AG09319 (cell line): ENCODE measurements around the gene TGFB1.

ENCODE experiments used
- DNase-seq: peaks from one replicate; pipeline ENCODE4 v3.0.0-alpha.2; 2010; ENCODE audit warnings: low read depth; ENCODE audit errors: extremely low read depth
- TF ChIP-seq, protein P1 (sequence below): IDR thresholded peaks from 2 replicates; pipeline ENCODE4 v1.5.1; 2011; ENCODE audit warnings: low read depth, mild to moderate bottlenecking, inconsistent platforms, low read length, moderate library complexity

Gene TGFB1

GRCh38 chr19:41334793-41335192, 18.9 kb downstream of the TGFB1 start:
- TF ChIP-seq, protein P1, sequence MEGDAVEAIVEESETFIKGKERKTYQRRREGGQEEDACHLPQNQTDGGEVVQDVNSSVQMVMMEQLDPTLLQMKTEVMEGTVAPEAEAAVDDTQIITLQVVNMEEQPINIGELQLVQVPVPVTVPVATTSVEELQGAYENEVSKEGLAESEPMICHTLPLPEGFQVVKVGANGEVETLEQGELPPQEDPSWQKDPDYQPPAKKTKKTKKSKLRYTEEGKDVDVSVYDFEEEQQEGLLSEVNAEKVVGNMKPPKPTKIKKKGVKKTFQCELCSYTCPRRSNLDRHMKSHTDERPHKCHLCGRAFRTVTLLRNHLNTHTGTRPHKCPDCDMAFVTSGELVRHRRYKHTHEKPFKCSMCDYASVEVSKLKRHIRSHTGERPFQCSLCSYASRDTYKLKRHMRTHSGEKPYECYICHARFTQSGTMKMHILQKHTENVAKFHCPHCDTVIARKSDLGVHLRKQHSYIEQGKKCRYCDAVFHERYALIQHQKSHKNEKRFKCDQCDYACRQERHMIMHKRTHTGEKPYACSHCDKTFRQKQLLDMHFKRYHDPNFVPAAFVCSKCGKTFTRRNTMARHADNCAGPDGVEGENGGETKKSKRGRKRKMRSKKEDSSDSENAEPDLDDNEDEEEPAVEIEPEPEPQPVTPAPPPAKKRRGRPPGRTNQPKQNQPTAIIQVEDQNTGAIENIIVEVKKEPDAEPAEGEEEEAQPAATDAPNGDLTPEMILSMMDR: no peak
- DNase-seq: no peak

- DNase-seq: no peak
- TF ChIP-seq, protein P1: no peak
Measured at GRCh38 chr19:41332468-41332867, 21.3 kb downstream of the TGFB1 start.

DNA sequence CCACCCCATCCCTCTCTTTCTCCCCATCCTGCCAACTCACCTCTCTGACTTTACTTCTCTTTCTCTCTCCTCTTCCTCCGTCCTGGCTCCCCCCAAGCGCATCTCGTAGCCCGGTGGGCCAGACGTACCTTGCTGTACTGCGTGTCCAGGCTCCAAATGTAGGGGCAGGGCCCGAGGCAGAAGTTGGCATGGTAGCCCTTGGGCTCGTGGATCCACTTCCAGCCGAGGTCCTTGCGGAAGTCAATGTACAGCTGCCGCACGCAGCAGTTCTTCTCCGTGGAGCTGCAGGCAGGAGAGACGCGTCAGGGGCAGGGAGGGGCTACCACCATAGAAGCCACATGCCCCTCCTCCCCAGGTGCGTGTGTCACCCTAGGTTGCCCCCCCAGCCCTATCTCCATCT, 21.7 kb downstream of the TGFB1 start:
- TF ChIP-seq, protein P1: no peak
- DNase-seq: no peak

- TF ChIP-seq, protein P1: no peak
- no peak for DNase-seq
Measured at GRCh38 chr19:41330946-41331678, 22.6 kb downstream of the TGFB1 start.

GRCh38 chr19:41330481-41330880, 23.2 kb downstream of the TGFB1 start:
- TF ChIP-seq, protein P1: no peak

DNA sequence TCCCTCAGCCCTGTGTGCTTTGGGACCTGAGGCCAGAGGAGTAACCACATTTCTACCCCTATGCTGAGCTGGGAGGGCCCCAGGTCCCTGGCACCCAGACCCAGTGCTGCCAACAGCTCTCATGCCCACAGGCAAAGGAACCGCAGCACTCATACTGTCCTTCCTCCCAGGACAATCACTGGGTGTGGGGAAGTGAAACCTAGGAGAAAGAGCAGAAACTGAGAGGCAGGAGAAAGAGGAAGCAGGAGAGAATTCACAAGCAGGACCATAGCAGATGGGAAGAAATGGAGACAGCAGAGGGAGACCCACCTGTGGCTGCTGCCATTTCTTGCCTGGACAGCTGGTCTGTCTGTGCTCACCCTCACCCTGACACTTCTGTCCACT, 24.9 kb downstream of the TGFB1 start:
- TF ChIP-seq, protein P1: no peak
- no peak for DNase-seq

More at GRCh38 chr19:41330481-41330880, 23.2 kb downstream of the TGFB1 start:
- no peak for DNase-seq

DNA sequence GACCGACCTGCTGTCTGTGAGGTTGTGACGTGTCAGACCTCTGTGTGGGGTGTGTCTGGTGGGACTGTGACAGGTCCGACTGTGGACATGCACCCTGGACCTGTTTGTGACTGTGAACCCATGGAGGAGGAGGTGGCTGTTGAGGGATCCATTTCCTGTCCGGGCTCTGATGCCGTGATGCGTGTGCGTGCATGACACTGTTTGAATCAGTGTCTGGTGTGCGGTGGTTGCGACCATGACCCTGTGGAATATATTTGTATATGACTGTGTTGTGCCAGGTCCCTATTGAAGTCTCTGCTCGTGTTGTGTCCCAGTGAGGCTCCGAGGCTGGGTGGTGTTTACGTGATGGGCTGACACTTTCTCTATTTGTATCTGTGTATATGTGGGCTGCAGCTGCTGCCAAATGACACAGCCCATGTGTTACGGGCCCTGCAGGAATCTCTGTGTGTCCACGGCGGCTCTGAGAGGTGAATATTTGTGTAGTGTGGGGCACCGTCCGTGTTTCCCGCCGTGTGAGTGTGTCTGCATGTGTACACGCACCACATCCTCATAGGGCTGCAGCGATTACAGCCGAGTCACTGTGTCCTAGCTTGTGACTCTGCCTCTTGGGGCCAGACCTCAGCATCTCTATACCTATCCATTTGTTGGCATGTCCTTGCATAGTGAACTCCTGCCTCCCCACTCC, 25.4 kb downstream of the TGFB1 start:
- no peak for DNase-seq
- TF ChIP-seq, protein P1: no peak
